SU-DHL-6 (cell line): ENCODE data around the gene DGUOK.

Experiments used
- CTCF ChIP-seq: fragments of 200-600 bp; sonication (generic); IDR thresholded peaks from one replicate; pipeline ENCODE4 v1.5.1; 2017; ENCODE audit warnings: antibody characterized with exemption, mild to moderate bottlenecking, low read length, moderate library complexity; ENCODE audit not compliant: insufficient read depth, poor library complexity, severe bottlenecking
- EZH2phosphoT487 ChIP-seq: fragments of 200-600 bp; sonication (generic), shearing (Covaris generic); conservative IDR thresholded peaks from 2 replicates; pipeline ENCODE4 v1.6.1; 2018; ENCODE audit warnings: mild to moderate bottlenecking, antibody characterized with exemption, low read length, moderate library complexity, mixed read lengths

DNA sequence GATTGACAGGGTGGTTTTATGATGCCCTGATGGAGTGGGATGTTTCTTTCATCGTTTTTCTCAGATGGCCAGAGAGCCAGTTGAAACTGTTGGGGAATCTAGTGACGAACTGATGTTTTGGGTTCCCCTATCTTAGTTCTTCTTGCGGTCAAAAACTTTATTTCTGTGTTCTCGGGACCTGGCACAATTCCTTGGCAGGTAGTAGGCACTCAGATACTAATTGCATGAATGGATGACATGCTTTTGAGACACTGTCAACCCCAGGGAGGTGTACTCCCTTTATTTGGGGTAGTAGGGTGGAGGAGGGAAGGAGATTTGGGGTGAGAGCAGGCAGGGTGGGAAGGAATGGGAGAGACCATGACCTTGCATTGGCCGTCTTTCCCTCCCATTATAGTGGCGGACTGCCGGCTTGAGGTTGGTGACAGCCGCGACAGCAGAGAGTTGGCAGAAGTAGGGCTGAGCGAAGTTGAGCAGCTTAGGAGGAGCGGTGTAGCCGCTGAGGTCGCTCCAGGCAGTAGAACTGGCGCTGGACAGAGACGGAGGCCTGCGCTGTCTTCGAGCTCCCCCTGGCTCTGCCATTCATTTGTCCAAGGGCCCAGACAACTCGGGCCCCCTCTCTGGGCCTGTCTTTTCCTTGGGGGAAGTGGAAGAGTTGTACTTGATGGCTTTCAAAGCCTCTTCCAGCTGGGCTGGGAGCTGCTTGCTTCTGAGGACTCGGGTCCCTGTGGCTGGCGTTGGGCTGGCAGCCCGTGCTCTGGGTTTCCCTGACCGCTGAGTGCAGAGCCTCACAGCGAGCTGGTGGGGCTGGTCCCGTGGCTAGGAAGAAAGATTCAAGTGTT is 60.6 kb downstream of the DGUOK start:
- TF ChIP-seq CTCF (no peak), EZH2phosphoT487 (no peak)
